ENCODE data around the gene NDUFA8.

DNA sequence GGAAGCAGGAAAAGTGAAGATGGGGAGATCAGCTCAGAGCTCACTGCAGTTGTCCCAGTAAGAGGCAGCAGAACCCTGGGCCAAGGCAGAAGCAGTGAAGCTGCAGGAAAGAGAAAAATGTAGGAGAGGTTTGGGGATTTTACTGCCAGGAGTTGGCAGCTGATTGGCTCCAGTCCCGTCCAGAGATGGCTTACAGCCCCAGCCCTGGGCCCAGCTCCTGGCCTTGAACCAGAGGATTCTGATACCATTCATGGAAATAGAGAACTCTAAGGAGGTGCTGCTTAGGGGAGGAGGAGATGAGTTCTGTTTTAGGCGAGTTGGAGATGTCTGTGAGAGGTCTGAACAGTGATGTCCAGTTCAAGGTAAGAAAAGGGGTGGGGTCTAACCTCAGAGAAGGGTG, 4.7 kb upstream of the NDUFA8 start:
- TF ChIP-seq, protein P1, sequence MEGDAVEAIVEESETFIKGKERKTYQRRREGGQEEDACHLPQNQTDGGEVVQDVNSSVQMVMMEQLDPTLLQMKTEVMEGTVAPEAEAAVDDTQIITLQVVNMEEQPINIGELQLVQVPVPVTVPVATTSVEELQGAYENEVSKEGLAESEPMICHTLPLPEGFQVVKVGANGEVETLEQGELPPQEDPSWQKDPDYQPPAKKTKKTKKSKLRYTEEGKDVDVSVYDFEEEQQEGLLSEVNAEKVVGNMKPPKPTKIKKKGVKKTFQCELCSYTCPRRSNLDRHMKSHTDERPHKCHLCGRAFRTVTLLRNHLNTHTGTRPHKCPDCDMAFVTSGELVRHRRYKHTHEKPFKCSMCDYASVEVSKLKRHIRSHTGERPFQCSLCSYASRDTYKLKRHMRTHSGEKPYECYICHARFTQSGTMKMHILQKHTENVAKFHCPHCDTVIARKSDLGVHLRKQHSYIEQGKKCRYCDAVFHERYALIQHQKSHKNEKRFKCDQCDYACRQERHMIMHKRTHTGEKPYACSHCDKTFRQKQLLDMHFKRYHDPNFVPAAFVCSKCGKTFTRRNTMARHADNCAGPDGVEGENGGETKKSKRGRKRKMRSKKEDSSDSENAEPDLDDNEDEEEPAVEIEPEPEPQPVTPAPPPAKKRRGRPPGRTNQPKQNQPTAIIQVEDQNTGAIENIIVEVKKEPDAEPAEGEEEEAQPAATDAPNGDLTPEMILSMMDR (conservative IDR thresholded peaks at IDR 0.05): no peak
- TF ChIP-seq EZH2 (IDR thresholded peaks at IDR 0.05; ENCODE audit: low read depth): no peak

All from PC-9 (cell line).